ENCODE measurements around the gene ZNF469.

The ZNF469 gene

DNA sequence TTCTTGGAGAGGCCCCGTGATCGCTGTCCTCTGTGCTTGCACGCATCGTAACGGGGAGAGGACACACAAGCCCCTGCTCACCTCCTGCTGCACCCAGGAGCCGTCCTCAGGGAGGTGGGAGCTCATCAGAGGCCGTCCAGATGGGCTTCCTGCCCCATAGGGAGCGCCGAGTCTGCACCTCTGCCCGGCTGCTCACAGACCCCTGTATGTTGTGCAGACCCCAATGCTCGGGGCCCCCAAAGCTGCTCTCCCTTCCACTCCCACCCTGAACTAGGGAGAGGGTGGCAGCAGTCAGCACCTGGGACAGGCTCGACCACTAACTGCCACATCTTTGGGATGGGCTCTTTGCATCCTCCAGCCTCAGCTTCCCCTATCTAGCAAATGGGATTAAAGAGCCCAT, 4.4 kb upstream of the ZNF469 start:
- no peak for DNase-seq

DNA sequence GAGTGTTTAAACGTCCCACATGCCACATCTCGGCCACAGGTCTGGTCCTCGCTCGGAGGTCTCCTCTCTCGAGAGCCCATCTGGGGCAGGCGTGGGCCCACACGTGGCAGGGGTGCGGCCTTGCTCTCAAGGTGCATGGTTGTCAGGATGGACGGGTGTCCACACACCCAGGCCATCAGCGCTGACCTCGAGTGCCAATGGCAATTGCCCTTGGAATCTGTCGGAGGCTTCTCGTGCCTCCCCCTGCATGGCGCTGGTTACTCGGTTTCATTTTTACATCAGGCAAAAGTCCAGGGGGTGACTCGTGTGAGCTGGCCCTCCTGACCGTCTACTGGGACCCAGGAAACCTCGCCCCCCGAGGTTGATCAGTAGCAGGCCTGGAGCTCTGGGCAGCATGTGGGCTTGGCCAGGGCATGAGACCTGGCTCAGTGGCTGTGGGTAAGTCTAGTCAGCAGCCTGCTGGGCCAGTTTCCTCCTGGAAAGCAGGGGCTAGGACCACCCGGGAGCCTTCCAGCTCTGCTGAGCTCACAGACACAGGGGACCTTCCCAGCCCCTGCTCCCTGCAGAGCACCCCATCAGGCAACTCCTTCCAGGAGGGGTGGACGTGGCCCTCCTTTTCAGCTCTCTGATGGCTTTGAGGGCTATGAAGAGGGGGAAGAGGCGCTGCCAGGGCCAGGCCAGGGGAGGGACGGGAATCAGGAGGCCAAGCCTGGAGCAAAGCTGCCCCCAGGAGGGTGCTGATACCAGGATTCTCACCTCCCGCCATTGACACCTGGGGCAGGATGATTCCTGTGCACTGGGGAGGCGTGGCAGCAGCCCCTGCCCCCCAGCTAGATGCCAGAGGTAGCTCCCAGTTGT, 3.7 kb upstream of the ZNF469 start:
- DNase-seq = no peak

DNA sequence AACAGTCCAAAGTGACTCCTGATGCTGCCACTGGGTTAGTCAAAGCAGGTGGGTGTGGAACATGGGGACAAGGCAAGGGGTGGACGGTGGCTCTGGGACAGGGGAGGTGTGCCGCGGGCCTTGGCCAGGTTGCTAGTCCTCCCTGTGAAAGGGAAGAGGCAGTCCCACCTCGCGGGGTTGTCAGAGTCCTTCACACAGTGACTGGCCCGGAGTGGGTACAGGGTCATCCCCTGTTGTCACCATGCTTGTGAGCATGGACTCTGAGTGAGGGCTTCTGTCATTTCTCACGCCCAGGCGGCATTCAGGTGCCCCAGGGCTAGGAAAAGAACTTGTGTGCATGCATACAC, 3.1 kb upstream of the ZNF469 start:
- DNase-seq = no peak

DNA sequence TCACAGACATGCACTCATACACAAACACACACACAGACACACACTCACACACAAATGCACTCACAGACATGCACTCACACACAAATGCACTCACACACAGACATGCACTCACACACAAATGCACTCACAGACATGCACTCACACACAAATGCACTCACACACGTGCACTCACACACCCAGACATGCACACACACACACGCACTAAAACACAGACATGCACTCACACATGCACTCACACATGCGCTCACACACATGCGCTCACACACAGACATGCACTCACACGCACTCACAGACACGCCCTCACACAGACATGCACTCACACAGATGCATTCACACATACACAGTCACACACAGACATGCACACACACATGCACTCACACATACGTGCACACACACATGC, 2.7 kb upstream of the ZNF469 start:
- no peak for DNase-seq

DNA sequence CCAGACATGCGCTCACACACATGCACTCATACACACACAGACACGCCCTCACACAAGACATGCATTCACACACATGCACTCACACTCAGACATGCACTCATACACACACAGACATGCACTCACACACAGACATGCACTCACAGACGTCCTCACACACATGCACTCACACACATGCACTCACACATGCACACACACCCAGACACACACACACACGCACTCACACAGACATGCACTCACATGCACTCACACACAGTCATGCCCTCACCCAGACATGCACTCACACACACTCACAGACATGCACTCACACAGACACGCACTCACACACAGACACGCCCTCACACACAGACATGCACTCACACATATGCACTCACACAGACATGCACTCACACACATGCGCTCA, 2.1 kb upstream of the ZNF469 start:
- no peak for DNase-seq

DNA sequence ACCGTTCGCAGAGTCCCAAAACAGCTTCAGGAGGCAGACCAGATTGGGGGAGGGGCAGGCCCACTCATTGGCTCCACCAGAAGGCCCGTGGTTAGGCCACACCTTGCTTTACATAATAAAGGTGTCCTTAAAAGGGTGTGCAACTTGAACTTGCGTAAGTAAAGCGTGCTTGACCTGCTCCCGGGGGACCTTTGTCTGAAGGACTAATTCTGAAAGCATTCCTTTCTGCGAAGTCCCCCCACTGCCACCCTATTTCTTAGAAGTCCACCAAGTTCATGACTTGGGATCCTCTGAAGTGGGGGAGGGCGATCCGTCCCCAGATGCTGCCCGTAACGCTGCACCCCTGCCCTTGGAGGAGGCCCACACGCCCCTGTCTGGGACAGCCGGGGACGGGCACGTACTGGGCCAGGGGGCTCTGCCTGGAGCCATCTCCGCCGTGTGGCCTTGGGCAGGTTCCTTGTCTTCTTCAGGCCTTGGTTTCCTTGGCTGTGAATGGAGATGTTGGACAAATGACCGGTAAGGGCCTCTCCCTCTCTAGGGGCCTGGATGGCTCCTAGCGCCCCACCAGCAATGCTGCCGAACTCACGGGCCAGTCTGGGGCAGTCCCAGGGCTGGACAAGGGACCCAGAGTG, 823 bp upstream of the ZNF469 start:
- DNase-seq = peak in 1 of 2 experiments; percentile 22

DNA sequence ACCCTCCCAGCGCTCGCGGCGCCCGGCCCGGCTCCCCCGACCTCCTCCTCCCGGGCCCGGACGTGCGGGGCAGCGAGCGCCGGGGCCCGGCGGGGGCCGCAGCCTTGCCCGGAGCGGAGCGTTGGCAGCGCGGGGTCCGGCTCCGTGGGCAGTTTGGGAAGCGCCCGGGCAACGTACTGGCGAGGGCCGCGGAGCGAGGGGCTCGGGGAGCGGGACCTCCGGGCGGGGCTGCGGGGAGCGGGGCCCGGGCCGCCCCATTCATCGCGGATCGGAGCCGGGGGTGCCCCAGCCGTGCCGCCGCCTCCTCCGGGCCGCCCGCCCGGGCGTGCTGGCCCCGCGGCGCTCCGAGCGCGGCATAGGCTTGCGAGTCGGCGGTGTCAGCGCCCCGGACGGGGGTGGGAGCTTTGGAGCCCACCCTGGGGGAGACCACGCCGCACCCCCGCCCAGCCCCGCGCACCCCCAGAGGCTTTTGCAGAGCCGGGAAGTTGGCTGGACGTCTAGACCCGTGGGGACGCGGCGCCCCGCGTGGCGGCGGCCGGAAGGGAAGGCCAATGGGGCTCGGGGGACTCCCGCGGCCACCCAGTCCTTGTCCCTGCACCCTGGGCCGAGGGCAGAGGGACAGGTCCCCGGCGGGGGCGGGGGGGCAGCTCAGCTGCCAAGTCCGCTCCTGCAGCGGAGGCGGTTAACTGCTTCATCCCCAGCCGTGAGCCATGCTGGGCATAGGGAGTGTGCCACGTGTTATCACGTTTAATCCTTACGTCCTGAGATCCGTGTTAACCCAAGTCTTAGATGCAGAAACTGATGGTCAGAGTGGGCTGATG, 852 bp downstream of the ZNF469 start:
- peak in 1 of 2 experiments; percentile 41 for DNase-seq

DNA sequence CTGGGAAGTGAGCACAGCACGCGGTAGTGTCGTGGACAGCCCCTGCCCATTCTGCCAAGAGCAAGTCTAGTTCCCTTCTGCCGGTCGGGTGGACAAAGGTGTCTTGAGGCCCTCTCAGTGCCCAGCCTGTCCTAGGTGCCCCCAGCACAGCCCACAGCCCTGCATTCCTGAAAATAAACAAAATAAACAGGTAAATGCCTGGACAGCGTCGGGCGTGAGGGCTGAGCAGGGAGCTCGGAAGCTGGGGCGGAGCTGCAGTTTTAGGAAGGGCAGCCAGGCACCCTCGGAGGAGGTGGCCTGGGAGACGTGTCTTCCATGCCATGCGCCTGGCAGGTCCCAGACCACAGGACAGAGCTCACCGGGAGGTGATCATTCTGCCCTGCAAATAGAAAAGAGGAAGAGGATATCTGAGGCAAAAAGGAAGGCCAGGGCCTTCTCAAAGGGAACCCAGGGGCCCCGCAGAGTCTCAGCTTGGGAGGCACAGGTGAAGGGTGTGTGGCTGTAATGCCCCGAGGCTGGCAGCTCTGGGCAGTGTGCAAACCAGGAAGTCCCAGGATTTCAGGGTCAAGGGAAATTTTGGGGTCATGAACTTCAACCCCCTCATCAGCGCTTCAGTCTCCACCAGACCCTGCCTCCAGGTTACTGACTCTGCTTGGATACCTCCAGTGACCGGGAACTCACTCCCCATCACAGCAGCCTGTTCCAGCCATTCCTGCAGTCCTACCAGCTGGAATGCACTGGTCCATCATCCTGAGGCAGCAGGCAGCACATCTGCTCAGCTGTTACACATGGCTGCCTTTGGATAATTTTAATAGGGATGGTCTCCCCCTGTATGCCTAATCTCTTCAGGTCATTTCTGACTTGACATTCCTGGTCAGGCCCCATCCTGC, 1.7 kb downstream of the ZNF469 start:
- no peak for DNase-seq

DNA sequence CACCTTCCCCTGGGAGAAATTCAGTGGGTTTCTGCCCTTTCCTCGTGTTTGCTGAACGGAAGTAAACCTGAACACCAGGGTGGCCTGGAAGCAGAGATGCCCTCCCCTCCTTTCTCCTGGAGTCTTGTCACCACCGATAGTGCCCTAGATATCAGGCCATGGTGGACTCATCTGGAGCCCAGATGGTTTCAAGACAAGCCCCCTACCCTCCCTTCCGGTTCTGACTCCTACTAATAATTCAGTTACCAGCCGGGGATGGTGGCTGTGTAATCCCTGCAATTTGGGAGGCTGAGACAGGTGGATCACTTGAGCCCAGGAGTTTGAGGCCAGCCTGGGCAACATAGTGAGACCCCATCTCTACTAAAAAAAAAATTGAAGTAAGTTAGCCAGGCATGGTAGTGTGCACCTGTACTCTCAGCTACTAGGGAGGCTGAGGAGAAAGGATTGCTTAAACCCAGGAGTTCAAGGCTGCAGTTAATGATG, 2.4 kb downstream of the ZNF469 start:
- no peak for DNase-seq

DNA sequence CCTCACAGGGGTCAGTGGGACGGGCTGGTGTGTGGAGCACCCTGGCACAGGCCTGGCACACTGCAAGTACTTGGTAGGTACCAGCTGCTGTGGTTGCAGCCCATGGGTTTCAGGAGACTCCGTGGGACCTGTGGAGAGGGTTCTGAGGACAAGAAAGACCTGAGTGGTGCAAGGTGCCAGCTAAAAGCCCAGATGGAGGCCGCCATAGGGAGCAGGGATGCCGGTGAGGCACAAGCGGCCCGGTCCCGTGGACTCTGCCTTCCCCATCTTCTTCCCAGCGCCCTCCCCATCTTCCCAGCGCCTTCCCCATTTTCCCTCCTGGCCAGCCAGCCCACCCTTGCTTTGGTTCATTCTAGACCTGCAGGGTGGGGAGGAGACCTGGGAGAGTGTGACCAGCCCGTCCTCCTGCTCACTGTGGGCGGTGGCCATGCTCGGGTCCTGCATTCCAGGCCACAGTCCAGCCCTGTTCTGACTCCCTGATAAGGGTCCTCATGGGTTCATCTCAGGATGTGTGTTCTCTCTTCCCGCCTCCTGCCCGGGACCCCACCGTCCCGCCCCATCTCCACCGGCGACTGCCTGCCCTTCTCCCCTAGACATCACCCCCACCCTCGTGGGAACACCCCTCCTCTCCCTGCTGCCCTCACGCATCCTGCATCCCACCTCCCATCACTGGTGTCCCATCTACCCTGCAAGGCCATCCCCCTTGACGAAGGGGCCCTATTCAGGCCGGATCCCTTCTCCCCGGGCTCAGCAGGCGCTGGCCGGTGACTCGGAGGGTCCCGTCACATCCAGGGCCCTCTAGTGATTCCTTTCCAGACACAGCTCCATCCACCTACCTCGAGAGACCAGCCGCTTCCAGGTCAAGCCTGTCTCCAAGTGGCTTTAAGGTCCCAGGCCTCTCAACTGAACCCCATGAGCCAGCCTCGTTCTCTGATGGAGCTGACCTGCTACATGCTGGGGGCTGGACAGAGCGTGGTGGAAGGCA, 3.4 kb downstream of the ZNF469 start:
- no peak for DNase-seq

DNA sequence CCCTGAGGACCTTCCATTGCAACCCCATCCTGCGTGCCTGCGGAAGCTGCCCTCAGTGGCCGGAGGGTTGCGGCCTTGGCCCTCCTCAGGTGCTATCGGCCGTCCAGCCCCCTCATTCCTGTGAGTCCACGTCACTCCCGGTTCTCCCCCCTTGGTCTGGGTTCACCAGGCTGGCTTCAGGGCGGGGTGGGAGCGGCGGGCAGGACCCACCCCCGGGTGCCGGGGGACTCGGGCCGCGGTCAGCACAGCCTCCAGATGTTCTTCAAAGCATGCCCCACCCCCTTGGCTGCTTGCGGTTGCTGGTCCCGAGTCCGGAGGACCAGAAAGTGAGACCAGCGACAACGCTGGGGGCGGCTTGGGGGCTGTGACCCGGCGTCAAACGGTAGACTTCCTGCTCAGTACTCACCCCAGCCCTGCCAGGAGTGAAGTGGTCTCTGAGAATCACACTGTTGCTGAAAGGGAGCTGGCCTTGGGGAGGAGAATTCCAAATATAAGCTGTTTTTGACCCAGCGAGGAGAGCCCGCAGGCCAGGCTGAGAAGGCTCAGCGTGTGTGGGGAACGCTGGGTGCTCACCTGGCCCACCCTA, 4.5 kb downstream of the ZNF469 start:
- no peak for DNase-seq

DNA sequence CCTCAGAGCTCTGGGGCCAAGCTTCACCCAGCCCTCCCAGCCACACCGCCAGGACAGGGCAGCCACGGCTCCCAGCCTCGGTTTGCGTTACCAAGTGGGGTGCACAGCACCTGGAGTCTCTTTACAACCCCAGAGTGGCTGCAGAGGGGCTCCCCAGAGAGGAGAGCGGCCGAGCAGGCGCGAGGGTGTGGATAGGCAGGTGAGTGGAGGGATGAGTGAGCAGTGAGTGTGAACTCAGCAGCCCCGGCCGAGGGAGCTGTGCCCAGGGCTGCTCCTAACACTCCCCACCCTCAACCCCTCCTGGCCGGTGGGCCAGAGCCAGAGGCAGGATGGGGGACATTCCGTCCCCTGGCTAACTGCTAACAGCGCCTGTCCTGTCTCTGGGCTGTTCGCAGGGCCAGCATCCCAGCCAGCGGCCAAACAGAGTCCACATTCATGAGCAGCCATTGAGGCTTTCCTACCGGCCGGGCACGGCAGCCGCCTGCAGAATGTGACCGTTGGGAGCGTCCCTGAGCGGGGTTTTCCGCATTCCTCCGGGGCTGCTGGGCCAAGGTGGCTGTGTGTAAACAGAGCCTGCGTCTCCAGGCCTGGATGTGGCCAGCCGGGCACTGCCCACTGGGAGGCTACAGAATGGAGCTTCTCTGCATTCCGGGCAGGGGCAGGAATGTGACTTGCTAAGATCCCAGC, 5.3 kb downstream of the ZNF469 start:
- peak; percentile 17 to 71 for DNase-seq

DNA sequence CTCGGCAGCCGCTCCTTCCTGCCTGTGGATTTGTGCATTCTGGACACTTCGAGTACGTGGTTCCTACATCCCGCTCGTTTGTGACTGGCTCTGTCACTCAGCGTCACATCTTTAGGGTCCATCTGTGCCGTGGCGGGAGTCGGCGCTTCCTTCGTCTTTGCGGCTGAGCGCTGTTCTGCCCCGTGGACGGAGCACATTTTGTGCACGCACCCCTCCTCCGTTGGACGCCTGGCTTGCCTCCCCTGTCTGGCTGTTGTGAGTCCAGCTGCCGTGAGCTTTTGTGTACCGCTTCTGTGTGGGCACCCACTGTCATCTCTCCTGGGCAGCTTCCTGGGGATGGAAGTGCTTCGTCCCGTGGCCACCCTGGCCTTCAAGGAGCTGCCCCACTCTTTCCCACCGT, 6.4 kb downstream of the ZNF469 start:
- no peak for DNase-seq

DNA sequence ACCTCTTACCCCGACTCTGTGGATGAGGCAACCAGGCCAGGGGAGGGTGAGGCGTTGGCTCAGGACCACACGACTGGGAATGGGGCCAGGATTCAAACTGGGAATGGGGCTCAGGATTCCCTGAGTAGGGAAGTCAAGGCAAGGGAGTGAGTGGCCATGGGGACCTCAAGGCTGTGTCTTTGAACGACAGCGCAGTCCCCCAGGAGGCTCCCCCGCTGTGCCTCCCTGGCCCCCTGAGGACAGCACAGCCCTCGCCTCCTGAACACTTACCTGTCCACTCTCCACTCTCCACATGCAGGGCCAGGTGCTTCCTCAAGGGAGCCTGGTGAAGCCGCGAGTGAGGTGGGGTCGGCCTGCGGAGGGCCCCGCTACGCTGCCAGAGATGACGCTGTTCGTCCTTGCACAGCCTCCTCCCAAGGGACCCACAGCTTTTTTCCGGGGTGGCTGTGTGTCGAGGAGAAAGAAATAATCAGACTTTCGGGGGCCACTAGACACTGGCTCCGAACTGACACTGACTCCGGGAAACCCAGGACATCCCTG, 6.9 kb downstream of the ZNF469 start:
- DNase-seq = no peak

DNA sequence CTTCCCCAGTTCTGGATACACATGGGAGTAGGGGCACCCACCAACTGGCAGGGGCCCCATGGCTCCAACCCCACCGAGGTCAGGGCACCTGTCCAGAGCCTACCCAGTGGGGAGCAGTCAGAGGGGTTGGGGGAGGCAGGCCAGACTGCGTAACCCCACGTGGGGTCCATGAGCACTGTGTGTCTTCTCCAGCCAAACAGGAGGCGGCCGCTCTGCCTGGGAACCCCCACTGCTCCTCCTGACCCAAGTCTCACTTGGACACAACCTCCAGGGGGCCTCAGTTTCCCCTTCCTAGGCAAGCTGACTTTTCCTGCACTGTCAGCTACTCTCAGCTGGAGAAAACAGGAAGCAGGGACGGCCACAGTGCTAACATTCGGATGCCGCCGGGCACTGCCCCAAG, 7.5 kb downstream of the ZNF469 start:
- DNase-seq = no peak

DNA sequence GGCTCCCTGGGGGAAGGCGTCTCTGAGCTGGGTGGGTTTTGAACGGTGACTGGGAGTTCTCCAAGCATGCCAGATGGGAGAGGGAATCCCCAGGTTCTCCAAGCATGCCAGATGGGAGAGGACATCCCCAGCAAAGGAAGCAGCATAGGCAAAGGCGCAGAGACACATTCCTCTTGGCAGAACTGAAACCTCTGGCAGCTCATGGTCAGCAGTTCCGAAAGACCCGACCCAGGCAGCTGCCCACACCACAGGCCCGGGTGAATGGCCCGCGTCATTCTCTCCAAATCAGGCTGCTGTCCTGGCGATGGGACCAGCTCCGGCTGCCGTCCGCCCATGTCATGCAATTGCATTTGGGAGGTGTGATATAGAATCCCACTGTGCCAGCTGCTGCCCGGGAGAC, 8.0 kb downstream of the ZNF469 start:
- DNase-seq = no peak

DNA sequence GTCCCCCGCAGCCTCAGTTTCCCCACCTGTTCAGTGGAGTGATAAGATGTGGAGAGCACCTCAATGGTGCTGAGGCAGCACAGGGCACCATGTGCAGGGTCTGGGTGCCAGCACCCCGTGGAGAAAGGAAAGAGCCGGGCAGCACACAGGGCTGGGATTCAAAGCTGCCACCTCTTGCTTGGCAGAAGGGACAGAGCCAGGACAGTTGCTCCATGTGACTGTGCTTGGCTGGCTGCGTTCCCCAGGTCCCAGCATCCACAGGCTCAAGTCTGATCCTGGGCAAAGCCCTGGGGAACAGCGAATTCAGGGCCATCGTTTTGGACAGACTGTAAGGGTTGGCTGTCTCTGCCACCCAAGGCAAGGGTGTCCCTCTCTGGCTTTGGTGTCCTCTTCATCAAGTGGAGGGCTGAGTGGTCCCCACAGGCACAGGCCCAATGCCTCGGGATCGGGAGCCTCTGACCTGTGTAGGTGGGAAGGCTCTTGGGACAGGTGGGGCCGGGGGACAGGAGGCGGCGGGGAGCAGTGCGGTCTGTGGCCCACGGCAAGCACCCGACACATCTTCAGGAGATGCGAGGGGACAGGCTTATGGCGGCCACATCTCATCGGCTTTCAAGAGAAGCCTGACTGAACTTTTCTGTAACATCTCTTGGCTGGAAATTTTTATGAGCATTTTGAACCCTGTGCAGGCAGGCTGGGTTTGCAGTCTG, 8.5 kb downstream of the ZNF469 start:
- DNase-seq = no peak

DNA sequence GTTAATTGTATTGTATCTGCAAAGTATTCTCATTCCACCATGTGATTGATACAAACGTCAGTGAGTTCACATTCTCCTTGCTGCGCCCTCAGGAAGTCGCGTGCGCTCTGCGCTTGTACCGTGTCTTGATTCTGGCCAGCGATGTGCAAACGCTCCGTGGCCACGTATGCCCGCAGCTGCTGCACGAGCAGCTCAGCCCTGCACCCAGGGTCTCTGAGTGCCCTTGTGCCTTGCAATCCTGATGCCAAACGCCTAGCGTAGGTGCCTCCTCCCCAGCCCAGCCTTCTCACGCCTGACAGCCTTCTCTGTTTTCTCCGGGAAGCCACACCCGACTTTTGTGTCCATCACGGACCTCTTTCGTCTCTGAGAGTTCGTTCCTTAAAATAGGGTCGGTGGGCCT, 9.4 kb downstream of the ZNF469 start:
- DNase-seq = no peak

DNA sequence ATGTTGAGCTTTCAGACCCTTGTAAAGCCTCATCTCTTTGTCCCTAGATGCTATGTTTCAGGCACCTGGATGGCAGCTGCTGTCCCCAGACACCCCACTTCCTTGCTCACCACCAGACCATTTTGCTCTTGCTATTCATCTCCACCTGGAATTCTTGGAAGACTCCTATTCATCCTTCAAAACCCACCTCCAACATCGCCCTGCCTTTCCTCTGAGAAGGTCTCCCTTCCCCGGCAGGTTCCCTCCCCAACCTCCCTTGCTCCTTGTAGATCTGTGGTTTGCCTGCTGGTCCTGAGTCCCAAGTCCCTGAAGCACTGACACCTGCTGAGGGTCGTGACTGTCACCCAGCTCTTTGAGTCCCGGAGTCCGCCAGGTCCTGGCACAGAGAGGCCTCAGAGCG, 9.9 kb downstream of the ZNF469 start:
- no peak for DNase-seq

Data from NCI-H526 (cell line).